SU-DHL-6 (cell line): ENCODE measurements around the gene SUGCT.

Source experiments
- H2AFZ ChIP-seq: fragments of 200-600 bp; sonication (generic); 2 replicates; pipeline ENCODE4 v1.6.1; 2014; ENCODE audit warnings: low read depth, mild to moderate bottlenecking, moderate library complexity, mixed read lengths, antibody characterized with exemption, low read length; ENCODE audit not compliant: severe bottlenecking
- H3F3A ChIP-seq: fragments of 200-600 bp; shearing (Covaris generic); 2 replicates; pipeline ENCODE4 v1.6.0; 2016; ENCODE audit warnings: antibody characterized with exemption, mild to moderate bottlenecking; ENCODE audit not compliant: insufficient read depth
- H3K27ac ChIP-seq: fragments of 200-600 bp; sonication (generic); 2 replicates; pipeline ENCODE4 v1.5.1; 2016; ENCODE audit warnings: low read depth, mild to moderate bottlenecking, low read length, moderate library complexity, mixed read lengths
- H3K27me3 ChIP-seq: fragments of 200-600 bp; sonication (generic), shearing (Covaris generic); 2 replicates; pipeline ENCODE4 v1.6.0; 2014; ENCODE audit warnings: mild to moderate bottlenecking, low read length
- H3K36me3 ChIP-seq: fragments of 200-600 bp; sonication (generic); 2 replicates; pipeline ENCODE4 v1.6.1; 2014; ENCODE audit warnings: mild to moderate bottlenecking, low read length, mixed read lengths
- H3K4me2 ChIP-seq: fragments of 300-600, 200-600 bp; shearing (Covaris generic), sonication (generic); 2 replicates; pipeline ENCODE4 v1.6.0; 2014; ENCODE audit warnings: low read length, low read depth, mild to moderate bottlenecking; ENCODE audit not compliant: poor library complexity, severe bottlenecking
- H3K4me3 ChIP-seq: fragments of 200-600 bp; sonication (generic); 2 replicates; pipeline ENCODE4 v1.5.1; 2014; ENCODE audit warnings: antibody characterized with exemption, low read length, mild to moderate bottlenecking, mixed read lengths; ENCODE audit not compliant: insufficient read depth, poor library complexity, severe bottlenecking
- H3K79me2 ChIP-seq: fragments of 200-600 bp; sonication (generic); 2 replicates; pipeline ENCODE4 v1.6.1; 2014; ENCODE audit warnings: mild to moderate bottlenecking, low read length, moderate library complexity; ENCODE audit not compliant: insufficient read depth
- H3K9ac ChIP-seq: fragments of 200-600 bp; sonication (generic); 2 replicates; pipeline ENCODE4 v1.7.0; 2014; ENCODE audit warnings: mild to moderate bottlenecking, low read length
- H3K9me2 ChIP-seq: fragments of 200-600 bp; sonication (generic); replicated peaks from 2 replicates; pipeline ENCODE4 v1.6.1; 2014; ENCODE audit warnings: low read length; ENCODE audit not compliant: insufficient read depth
- H3K9me3 ChIP-seq: fragments of 200-600 bp; sonication (generic); 2 replicates; pipeline ENCODE4 v1.6.1; 2014; ENCODE audit warnings: low read length, mixed read lengths; ENCODE audit not compliant: insufficient read depth
- H4K20me1 ChIP-seq: fragments of 200-600 bp; sonication (generic); 2 replicates; pipeline ENCODE4 v1.6.1; 2014; ENCODE audit warnings: low read depth, mild to moderate bottlenecking, antibody characterized with exemption, low read length, moderate library complexity, mixed read lengths
- EZH2phosphoT487 ChIP-seq: fragments of 200-600 bp; sonication (generic), shearing (Covaris generic); conservative IDR thresholded peaks from 2 replicates; pipeline ENCODE4 v1.6.1; 2018; ENCODE audit warnings: mild to moderate bottlenecking, antibody characterized with exemption, low read length, moderate library complexity, mixed read lengths
- TF ChIP-seq, protein P1 (sequence below): fragments of 200-600 bp; sonication (generic); IDR thresholded peaks from one replicate; pipeline ENCODE4 v1.5.1; 2017; ENCODE audit warnings: antibody characterized with exemption, mild to moderate bottlenecking, low read length, moderate library complexity; ENCODE audit not compliant: insufficient read depth, poor library complexity, severe bottlenecking

SUGCT gene

GRCh38 chr7:40739257-40739656 is 604.5 kb downstream of the SUGCT start:
- H3K4me2 ChIP-seq = no peak overlapping the region
- no peak overlapping the region for H3K4me3 ChIP-seq
- no peaks in the 10 kb centered on the region for H3K27me3 ChIP-seq
- H3K9ac ChIP-seq = no peak overlapping the region
- no peaks in the 10 kb centered on the region for H3K9me3 ChIP-seq
- no peaks in the 10 kb centered on the region for H3F3A ChIP-seq
- TF ChIP-seq, protein P1, sequence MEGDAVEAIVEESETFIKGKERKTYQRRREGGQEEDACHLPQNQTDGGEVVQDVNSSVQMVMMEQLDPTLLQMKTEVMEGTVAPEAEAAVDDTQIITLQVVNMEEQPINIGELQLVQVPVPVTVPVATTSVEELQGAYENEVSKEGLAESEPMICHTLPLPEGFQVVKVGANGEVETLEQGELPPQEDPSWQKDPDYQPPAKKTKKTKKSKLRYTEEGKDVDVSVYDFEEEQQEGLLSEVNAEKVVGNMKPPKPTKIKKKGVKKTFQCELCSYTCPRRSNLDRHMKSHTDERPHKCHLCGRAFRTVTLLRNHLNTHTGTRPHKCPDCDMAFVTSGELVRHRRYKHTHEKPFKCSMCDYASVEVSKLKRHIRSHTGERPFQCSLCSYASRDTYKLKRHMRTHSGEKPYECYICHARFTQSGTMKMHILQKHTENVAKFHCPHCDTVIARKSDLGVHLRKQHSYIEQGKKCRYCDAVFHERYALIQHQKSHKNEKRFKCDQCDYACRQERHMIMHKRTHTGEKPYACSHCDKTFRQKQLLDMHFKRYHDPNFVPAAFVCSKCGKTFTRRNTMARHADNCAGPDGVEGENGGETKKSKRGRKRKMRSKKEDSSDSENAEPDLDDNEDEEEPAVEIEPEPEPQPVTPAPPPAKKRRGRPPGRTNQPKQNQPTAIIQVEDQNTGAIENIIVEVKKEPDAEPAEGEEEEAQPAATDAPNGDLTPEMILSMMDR = no peak
- no peak for TF ChIP-seq EZH2phosphoT487
- H3K9me2 ChIP-seq = no peaks in the 10 kb centered on the region
- H3K36me3 ChIP-seq = no peaks in the 10 kb centered on the region
- H3K79me2 ChIP-seq = no peaks in the 10 kb centered on the region
- no peak overlapping the region for H2AFZ ChIP-seq
- no peak overlapping the region for H3K27ac ChIP-seq
- H4K20me1 ChIP-seq = no peaks in the 10 kb centered on the region

DNA sequence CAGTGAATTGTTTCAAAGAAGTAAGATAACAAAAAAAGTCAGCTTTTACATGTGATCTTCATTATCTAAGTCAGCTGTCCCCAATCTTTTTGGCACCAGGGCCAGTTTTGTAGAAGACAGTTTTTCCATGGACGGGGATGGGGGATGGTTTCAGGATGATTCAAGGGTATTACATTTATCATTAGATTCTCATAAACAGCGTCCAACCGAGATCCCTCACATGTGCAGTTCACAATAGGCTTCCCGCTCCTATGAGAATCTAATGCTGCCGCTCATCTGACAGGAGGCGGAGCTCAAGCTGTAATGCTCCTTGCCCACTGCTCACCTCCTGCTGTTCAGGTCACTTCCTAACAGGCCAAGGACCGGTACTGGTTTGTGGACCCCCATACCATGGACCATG is 607.5 kb downstream of the SUGCT start:
- H3K4me2 ChIP-seq = no peak overlapping the region
- no peaks in the 10 kb centered on the region for H3K9me3 ChIP-seq
- H4K20me1 ChIP-seq = no peaks in the 10 kb centered on the region
- no peaks in the 10 kb centered on the region for H3K27me3 ChIP-seq
- no peak overlapping the region for H3K9ac ChIP-seq
- no peak overlapping the region for H3K27ac ChIP-seq
- no peaks in the 10 kb centered on the region for H3K79me2 ChIP-seq
- TF ChIP-seq, protein P1 = no peak
- no peaks in the 10 kb centered on the region for H3F3A ChIP-seq
- no peaks in the 10 kb centered on the region for H3K36me3 ChIP-seq
- H3K4me3 ChIP-seq = no peak overlapping the region
- H3K9me2 ChIP-seq = no peaks in the 10 kb centered on the region
- no peak overlapping the region for H2AFZ ChIP-seq

GRCh38 chr7:40746841-40747556 is 612.2 kb downstream of the SUGCT start:
- no peak overlapping the region for H3K4me3 ChIP-seq
- TF ChIP-seq, protein P1 = no peak
- TF ChIP-seq EZH2phosphoT487 = no peak
- H3K9ac ChIP-seq = no peak overlapping the region
- H4K20me1 ChIP-seq = no peaks in the 10 kb centered on the region
- no peaks in the 10 kb centered on the region for H3K36me3 ChIP-seq
- no peaks in the 10 kb centered on the region for H3F3A ChIP-seq
- H2AFZ ChIP-seq = no peak overlapping the region
- no peaks in the 10 kb centered on the region for H3K9me2 ChIP-seq
- no peaks in the 10 kb centered on the region for H3K9me3 ChIP-seq
- no peak overlapping the region for H3K27ac ChIP-seq
- no peak overlapping the region for H3K4me2 ChIP-seq
- H3K79me2 ChIP-seq = no peaks in the 10 kb centered on the region
- no peaks in the 10 kb centered on the region for H3K27me3 ChIP-seq
